ENCODE data around the gene SLC6A3. TPM values are rescaled to one million over a fixed set of nuclear protein-coding genes. Genes with fewer than 3 reads are reported as not detected.

SLC6A3 gene
- total and polyA plus RNA-seq, 9 of the 15 experiments (the other 6 are each of a cell fraction or from before 2014, with no cell fraction given) = not detected

DNA sequence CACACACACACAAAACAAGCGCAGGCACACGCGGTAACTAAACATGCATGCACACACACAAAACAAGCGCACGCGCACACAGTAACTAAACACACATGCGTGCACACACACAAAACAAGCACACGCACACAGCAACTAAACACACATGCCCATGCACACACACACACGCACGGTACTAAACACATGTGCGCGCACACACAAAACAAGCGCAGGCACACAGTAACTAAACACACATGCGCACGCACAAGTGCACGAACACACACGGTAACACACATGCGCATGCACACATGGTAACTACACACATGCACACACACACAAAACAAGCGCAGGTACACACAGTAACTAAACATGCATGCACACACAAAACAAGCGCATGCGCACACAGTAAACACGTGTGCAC, 19.9 kb upstream of the SLC6A3 start (continued):
- TF ChIP-seq ZMIZ1 (IDR thresholded peaks at IDR 0.05; ENCODE audit: low read depth in 2 of 2, low read length in 2 of 2) = no peak

- H3K27ac ChIP-seq (ENCODE audit: extremely low read depth, low read depth, low read length) = no peak overlapping the region
- H3K4me2 ChIP-seq (ENCODE audit: insufficient read depth, low read length) = no peak overlapping the region
- no peak for TF ChIP-seq ETS2 (tag; IDR thresholded peaks at IDR 0.05; ENCODE audit: borderline replicate concordance, poor library complexity, severe bottlenecking)
- TF ChIP-seq KDM1A (IDR thresholded peaks at IDR 0.05) = peak in 1 of 2 experiments; percentile 51; a peak in 1 of 4 replicates
- TF ChIP-seq, protein P1, sequence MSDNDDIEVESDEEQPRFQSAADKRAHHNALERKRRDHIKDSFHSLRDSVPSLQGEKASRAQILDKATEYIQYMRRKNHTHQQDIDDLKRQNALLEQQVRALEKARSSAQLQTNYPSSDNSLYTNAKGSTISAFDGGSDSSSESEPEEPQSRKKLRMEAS (CRISPR knock-in tag; IDR thresholded peaks at IDR 0.05) = peak; percentile 5; the same call in 1 of the 2 replicates
- BruUV-seq (replicated peaks) = no TSS peak
- FAIRE-seq = peak; percentile 63
- H4K20me1 ChIP-seq (replicated peaks; ENCODE audit: control insufficient read depth, insufficient read depth, low read length) = no peaks in the 10 kb centered on the region
- peaks cover 16% of the 10 kb centered on the region for H3K9me3 ChIP-seq (replicated peaks; ENCODE audit: control insufficient read depth, insufficient read depth, low read depth, low read length)
- H3K79me2 ChIP-seq (ENCODE audit: control insufficient read depth, insufficient read depth, low read length) = no peaks in the 10 kb centered on the region
- no peak overlapping the region for H3K4me3 ChIP-seq
- ChIA-PET CTCF (ENCODE audit: low intra/inter-chr PET ratio) (no interaction called here), POLR2A (no interaction called here)
- H3K9me1 ChIP-seq (ENCODE audit: control insufficient read depth, insufficient read depth, low read length) = no peaks in the 10 kb centered on the region
- H3K9ac ChIP-seq (ENCODE audit: insufficient read depth in 1 of 2, low read depth in 2 of 2, low read length in 2 of 2) = no peak overlapping the region
- intact Hi-C loops (cut with micrococcal nuclease) (no loop called here), in situ Hi-C loops (cut with MboI) (no loop called here)
- no peaks in the 10 kb centered on the region; the same call in 2 of the 3 replicates for H3K36me3 ChIP-seq (ENCODE audit: control insufficient read depth, insufficient read depth, low read length)
- peaks cover 0 to 17% of the 10 kb centered on the region in 2 experiments; a peak in 1 of 5 replicates for H3K4me1 ChIP-seq (replicated peaks in 1 of 2; ENCODE audit: control insufficient read depth in 2 of 2, insufficient read depth in 2 of 2, low read length in 2 of 2)
- no peak overlapping the region for H2AFZ ChIP-seq (ENCODE audit: low read depth, low read length)
- H3K27me3 ChIP-seq (ENCODE audit: control insufficient read depth in 2 of 2, insufficient read depth in 2 of 2, low read length in 2 of 2) = no peaks in the 10 kb centered on the region; a peak in 1 of 5 replicates
- ATAC-seq = no peak
- no peak for DNase-seq (ENCODE audit: extremely low read depth in 1 of 4, low spot score in 3 of 4)
- 80% methylated on average over 18 of the region's 18 CpGs for WGBS (ENCODE audit: insufficient coverage, low coverage, missing lambda C conversion rate)
Observed at GRCh38 chr5:1464511-1464910, 19.3 kb upstream of the SLC6A3 start.
